Osteocyte (in vitro differentiated cells): Measurements from ENCODE around the gene CSNK1G1. TPM values are rescaled to one million over a fixed set of nuclear protein-coding genes. Genes with fewer than 3 reads are reported as not detected.
"Not testable (repeated sequence)": the region's sequence is repeated elsewhere in the genome, so short reads cannot be mapped to it uniquely, and the experiment has no call there.

Experiments
- DNase-seq: peaks from one replicate; pipeline ENCODE4 v3.0.0; 2021; ENCODE audit warnings: mixed read lengths; ENCODE audit not compliant: unreplicated experiment; ENCODE audit errors: extremely low spot score
- H3K27ac Mint-ChIP-seq: one replicate; pipeline ENCODE4 v1.8.0; 2021; ENCODE audit warnings: mild to moderate bottlenecking, mixed read lengths; ENCODE audit not compliant: unreplicated experiment
- H3K27me3 Mint-ChIP-seq: one replicate; pipeline ENCODE4 v1.8.0; 2021; ENCODE audit warnings: mixed read lengths; ENCODE audit not compliant: unreplicated experiment
- H3K36me3 Mint-ChIP-seq: one replicate; pipeline ENCODE4 v1.8.0; 2021; ENCODE audit warnings: mixed read lengths; ENCODE audit not compliant: unreplicated experiment
- H3K4me1 Mint-ChIP-seq: one replicate; pipeline ENCODE4 v1.8.0; 2021; ENCODE audit warnings: mixed read lengths; ENCODE audit not compliant: unreplicated experiment
- H3K4me3 Mint-ChIP-seq: one replicate; pipeline ENCODE4 v1.8.0; 2021; ENCODE audit warnings: mild to moderate bottlenecking, moderate library complexity, mixed read lengths; ENCODE audit not compliant: unreplicated experiment
- H3K9me3 Mint-ChIP-seq: one replicate; pipeline ENCODE4 v1.8.0; 2021; ENCODE audit warnings: mixed read lengths; ENCODE audit not compliant: unreplicated experiment
- total RNA-seq: library from RNA; stranded (reverse); gene quantifications from 2 replicates; pipeline ENCODE4 v1.2.1, GENCODE V29; 2021
- TF ChIP-seq, protein P1 (sequence below): fragments of 200-600 bp; sonication (generic); IDR thresholded peaks from 2 replicates; pipeline ENCODE4 v1.5.0; 2021; ENCODE audit warnings: antibody characterized with exemption, mild to moderate bottlenecking, moderate library complexity

Gene CSNK1G1
- total RNA-seq, 1 donor from 2014 or later: 22.2 TPM

DNA sequence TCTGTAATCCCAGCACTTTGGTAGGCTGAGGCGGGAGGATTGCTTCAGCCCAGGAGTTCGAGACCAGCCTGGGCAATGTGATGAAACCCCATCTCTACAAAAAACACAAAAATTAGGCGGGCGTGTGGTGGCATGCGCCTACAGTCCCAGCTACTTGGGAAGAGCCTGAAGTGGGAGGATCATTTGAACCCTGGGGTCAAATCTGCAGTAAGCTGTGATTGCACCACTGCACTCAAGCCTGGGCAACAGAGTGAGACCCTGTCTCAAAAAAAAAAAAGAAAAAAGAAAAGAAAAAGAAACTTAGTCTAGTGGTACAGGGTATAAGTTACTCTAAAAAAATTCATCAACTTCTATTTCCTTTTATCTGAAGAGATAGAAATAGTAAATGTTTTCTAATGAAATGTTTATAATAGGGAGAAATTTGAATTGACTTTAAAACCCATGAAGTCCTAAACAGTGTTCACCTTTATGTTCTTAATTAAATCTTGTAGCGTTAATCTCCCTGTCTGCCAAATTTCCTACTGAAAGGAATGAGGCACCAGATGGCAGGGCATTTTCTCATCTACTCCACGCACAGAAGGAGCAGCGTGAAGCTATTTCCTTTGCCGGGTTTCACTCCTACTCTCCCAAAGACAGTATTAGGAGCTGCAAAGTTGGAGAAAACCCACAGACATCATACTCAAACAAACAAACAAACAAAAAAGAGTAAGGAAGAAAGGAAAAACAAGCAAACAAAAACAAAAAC, 23.4 kb upstream of the CSNK1G1 start:
- H3K9me3 Mint-ChIP-seq: no peaks in the 10 kb centered on the region
- H3K4me3 Mint-ChIP-seq: peak overlapping the region; percentile 82
- DNase-seq: no peak

DNA sequence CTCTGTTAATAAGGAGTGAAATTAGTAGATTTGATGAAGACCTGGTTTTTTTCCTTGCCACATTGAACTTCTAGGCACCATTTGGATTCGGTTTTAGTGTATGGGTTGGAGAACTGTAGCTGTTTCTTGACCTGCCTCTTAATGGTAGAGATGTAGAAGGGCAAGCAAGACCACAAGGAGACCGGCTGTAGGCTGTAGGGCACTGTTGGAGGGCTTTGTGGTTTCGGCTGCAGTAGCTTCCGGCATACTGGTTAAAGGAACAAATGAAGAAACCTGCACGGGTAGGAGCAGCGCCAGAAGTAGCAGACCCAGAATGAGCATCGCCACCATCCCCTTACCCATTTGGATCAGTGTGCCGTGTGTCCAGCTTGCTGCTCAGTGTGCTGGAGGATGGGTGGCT, 17.4 kb upstream of the CSNK1G1 start:
- Mint-ChIP-seq H3K27ac (no peak overlapping the region), H3K36me3 (no peaks in the 10 kb centered on the region), H3K9me3 (no peaks in the 10 kb centered on the region), H3K27me3 (no peaks in the 10 kb centered on the region), H3K4me3 (no peak overlapping the region), H3K4me1 (peaks cover 9% of the 10 kb centered on the region)
- TF ChIP-seq, protein P1, sequence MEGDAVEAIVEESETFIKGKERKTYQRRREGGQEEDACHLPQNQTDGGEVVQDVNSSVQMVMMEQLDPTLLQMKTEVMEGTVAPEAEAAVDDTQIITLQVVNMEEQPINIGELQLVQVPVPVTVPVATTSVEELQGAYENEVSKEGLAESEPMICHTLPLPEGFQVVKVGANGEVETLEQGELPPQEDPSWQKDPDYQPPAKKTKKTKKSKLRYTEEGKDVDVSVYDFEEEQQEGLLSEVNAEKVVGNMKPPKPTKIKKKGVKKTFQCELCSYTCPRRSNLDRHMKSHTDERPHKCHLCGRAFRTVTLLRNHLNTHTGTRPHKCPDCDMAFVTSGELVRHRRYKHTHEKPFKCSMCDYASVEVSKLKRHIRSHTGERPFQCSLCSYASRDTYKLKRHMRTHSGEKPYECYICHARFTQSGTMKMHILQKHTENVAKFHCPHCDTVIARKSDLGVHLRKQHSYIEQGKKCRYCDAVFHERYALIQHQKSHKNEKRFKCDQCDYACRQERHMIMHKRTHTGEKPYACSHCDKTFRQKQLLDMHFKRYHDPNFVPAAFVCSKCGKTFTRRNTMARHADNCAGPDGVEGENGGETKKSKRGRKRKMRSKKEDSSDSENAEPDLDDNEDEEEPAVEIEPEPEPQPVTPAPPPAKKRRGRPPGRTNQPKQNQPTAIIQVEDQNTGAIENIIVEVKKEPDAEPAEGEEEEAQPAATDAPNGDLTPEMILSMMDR: no peak
- no peak for DNase-seq

More for the DNA sequence above, 23.4 kb upstream of the CSNK1G1 start:
- no peaks in the 10 kb centered on the region for H3K36me3 Mint-ChIP-seq
- H3K4me1 Mint-ChIP-seq: peaks cover 36% of the 10 kb centered on the region
- H3K27ac Mint-ChIP-seq: peak overlapping the region; percentile 78
- H3K27me3 Mint-ChIP-seq: no peaks in the 10 kb centered on the region
- TF ChIP-seq, protein P1: no peak

DNA sequence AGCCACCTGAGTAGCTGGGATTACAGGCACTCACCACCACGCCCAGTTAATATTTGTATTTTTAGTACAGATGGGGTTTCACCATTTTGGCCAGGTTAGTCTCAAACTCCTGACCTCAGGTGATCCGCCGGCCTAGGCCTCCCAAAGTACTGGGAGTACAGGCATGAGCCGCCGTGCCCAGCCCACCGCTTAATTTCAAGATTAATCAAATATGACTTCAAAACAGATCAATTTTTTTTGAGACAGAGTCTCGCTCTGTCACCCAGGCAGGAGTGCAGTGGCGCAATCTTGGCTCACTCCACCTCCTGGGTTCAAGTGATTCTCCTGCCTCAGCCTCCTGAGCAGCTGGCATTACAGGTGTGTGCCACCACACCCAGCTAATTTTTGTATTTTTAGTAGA, 15.4 kb upstream of the CSNK1G1 start:
- not testable (repeated sequence) for H3K27ac Mint-ChIP-seq, H3K27me3 Mint-ChIP-seq, H3K4me3 Mint-ChIP-seq, H3K36me3 Mint-ChIP-seq, H3K4me1 Mint-ChIP-seq, H3K9me3 Mint-ChIP-seq
- peak; percentile 53 for DNase-seq

DNA sequence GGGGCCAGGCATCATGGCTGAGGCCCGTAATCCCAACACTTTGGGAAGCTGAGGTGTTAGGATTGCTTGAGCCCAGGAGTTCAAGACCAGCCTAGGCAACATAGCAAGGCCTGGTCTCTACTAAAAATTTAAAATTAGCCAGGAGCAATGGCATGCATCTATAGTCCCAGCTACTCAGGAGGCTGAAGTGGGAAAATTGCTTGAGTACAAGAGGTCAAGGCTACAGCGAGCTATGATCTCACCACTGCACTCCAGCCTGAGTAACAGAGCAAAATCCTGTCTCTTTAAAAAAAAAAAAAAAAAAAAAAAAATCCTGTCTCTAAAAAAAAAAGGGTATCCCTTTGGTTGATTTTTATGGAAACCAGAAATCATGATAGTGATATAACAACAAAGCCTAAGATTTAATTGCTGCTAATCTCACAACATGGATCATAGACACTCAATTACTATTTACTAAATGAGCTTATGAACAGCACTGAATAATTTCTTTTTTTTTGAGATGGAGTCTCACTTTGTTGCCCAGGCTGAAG, 13.2 kb upstream of the CSNK1G1 start:
- no peak for DNase-seq
- H3K27ac Mint-ChIP-seq: peak overlapping the region; percentile 31
- no peak overlapping the region for H3K4me3 Mint-ChIP-seq
- H3K36me3 Mint-ChIP-seq: no peaks in the 10 kb centered on the region
- TF ChIP-seq, protein P1: no peak
- no peaks in the 10 kb centered on the region for H3K27me3 Mint-ChIP-seq
- no peaks in the 10 kb centered on the region for H3K9me3 Mint-ChIP-seq
- peaks cover 5% of the 10 kb centered on the region for H3K4me1 Mint-ChIP-seq

DNA sequence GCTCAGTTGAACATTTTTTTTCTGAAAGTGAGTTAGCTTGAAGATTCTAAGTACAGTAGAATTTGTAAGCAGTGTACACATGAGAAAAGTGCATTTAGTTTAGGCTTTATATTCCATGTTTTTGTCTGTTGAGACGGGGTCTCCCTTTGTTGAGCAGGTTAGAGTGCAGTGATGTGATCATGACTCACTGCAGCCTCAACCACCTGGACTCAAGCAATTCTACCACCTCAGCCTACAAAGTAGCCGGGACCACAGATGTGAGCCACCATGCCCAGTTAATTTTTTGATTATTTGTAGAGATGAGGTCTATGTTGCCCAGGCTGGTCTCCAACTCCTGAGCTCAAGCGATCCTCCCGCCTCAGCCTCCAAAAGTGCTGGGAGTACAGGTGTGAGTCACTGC, 5.3 kb upstream of the CSNK1G1 start:
- H3K9me3 Mint-ChIP-seq: no peaks in the 10 kb centered on the region
- peaks cover 7% of the 10 kb centered on the region for H3K4me1 Mint-ChIP-seq
- H3K36me3 Mint-ChIP-seq: no peaks in the 10 kb centered on the region
- TF ChIP-seq, protein P1: no peak
- no peaks in the 10 kb centered on the region for H3K27me3 Mint-ChIP-seq
- DNase-seq: no peak
- no peak overlapping the region for H3K27ac Mint-ChIP-seq
- H3K4me3 Mint-ChIP-seq: no peak overlapping the region
